ENCODE results near the gene CEBPE. TPM values are rescaled to one million over a fixed set of nuclear protein-coding genes. Genes with fewer than 3 reads are reported as not detected.

Gene CEBPE
- total RNA-seq, 1 experiment from 2014 or later: not detected

DNA sequence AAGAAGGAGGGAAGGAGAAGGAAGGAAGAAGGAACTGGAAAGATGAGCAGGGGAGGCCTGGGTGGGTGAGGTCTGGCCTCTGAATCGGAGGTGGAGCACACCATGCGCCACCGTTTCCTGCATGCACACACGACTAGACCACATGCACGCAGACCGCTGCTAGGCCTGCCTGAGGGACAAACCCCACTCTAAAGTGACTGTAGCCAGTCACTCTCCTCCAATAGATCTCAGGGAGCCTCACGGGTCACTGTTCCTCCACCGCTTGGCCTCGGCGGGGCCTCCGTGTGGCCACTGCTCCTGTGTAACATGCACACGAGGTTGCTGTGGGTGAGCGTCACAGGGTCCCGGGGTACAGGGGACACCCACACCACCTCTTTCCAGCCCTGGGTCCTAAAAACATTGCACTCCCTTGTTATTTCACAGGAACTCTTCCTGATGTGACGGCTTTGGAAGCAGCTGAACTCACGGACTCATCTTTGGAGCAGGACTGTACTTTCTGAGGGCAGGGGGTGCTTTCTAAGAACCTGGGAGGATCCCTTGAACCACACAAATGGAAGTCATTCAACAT lies 17.6 kb upstream of the CEBPE start:
- intact Hi-C loops (cut with micrococcal nuclease; ENCODE audit: unreplicated experiment): no loop called here
- Histone ChIP-seq H3K4me3 (no peak overlapping the region), H4K20me1 (ENCODE audit: insufficient read depth) (no peaks in the 10 kb centered on the region), H3K9me3 (ENCODE audit: insufficient read depth, low read depth) (no peaks in the 10 kb centered on the region), H3K27me3 (ENCODE audit: insufficient read depth, low read depth) (no peaks in the 10 kb centered on the region), H3K9me2 (ENCODE audit: insufficient read depth) (no peaks in the 10 kb centered on the region), H2AFZ (no peak overlapping the region), H3F3A (ENCODE audit: insufficient read depth, low read depth) (no peaks in the 10 kb centered on the region), H3K4me1 (replicated peaks; ENCODE audit: insufficient read depth) (peaks cover 7% of the 10 kb centered on the region), H3K36me3 (ENCODE audit: low read depth) (no peaks in the 10 kb centered on the region), H3K4me2 (no peak overlapping the region), H3K79me2 (ENCODE audit: low read depth) (no peaks in the 10 kb centered on the region), H3K27ac (no peak overlapping the region)
- POLR2A ChIA-PET (ENCODE audit: unreplicated experiment): no interaction called here
- DNase-seq: no peak
- CTCF ChIA-PET: no interaction called here
- TF ChIP-seq, protein P1, sequence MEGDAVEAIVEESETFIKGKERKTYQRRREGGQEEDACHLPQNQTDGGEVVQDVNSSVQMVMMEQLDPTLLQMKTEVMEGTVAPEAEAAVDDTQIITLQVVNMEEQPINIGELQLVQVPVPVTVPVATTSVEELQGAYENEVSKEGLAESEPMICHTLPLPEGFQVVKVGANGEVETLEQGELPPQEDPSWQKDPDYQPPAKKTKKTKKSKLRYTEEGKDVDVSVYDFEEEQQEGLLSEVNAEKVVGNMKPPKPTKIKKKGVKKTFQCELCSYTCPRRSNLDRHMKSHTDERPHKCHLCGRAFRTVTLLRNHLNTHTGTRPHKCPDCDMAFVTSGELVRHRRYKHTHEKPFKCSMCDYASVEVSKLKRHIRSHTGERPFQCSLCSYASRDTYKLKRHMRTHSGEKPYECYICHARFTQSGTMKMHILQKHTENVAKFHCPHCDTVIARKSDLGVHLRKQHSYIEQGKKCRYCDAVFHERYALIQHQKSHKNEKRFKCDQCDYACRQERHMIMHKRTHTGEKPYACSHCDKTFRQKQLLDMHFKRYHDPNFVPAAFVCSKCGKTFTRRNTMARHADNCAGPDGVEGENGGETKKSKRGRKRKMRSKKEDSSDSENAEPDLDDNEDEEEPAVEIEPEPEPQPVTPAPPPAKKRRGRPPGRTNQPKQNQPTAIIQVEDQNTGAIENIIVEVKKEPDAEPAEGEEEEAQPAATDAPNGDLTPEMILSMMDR (conservative IDR thresholded peaks at IDR 0.05): no peak
- TF ChIP-seq EZH2 (IDR thresholded peaks at IDR 0.05; ENCODE audit: low read depth): no peak
- no TSS peak for BruUV-seq (replicated peaks)

DNA sequence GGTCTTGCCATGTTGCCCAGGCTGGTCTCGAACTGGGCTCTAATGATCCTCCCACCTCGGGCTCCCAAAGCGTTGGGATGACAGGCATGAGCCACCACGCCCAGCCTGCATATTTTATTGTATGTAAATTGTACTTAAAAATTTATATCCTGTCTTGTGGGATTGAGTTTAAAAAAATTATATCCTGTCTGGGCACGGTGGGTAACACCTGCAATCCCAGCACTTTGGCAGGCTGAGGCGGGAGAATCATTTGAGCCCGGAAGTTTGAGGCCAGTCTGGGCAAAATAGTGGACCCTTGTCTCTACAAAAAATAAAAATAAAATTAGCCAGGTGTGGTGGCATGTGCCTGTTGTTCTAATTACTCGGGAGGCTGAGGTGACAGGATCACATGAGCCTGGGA lies 13.9 kb upstream of the CEBPE start:
- no peak overlapping the region for H3K4me3 ChIP-seq
- H2AFZ ChIP-seq: no peak overlapping the region
- H3K36me3 ChIP-seq (ENCODE audit: low read depth): no peaks in the 10 kb centered on the region
- TF ChIP-seq EZH2 (IDR thresholded peaks at IDR 0.05; ENCODE audit: low read depth): no peak
- TF ChIP-seq, protein P1 (conservative IDR thresholded peaks at IDR 0.05): no peak
- no peaks in the 10 kb centered on the region for H3K9me2 ChIP-seq (ENCODE audit: insufficient read depth)
- BruUV-seq (replicated peaks): no TSS peak
- POLR2A ChIA-PET (ENCODE audit: unreplicated experiment): no interaction called here
- no peaks in the 10 kb centered on the region for H4K20me1 ChIP-seq (ENCODE audit: insufficient read depth)
- peaks cover 21% of the 10 kb centered on the region for H3K4me1 ChIP-seq (replicated peaks; ENCODE audit: insufficient read depth)
- CTCF ChIA-PET: no interaction called here
- peaks cover 12% of the 10 kb centered on the region for H3F3A ChIP-seq (ENCODE audit: insufficient read depth, low read depth)
- H3K4me2 ChIP-seq: no peak overlapping the region
- intact Hi-C loops (cut with micrococcal nuclease; ENCODE audit: unreplicated experiment): no loop called here
- H3K27me3 ChIP-seq (ENCODE audit: insufficient read depth, low read depth): no peaks in the 10 kb centered on the region
- no peaks in the 10 kb centered on the region for H3K9me3 ChIP-seq (ENCODE audit: insufficient read depth, low read depth)
- H3K79me2 ChIP-seq (ENCODE audit: low read depth): no peaks in the 10 kb centered on the region
- DNase-seq: no peak
- H3K27ac ChIP-seq: no peak overlapping the region

DNA sequence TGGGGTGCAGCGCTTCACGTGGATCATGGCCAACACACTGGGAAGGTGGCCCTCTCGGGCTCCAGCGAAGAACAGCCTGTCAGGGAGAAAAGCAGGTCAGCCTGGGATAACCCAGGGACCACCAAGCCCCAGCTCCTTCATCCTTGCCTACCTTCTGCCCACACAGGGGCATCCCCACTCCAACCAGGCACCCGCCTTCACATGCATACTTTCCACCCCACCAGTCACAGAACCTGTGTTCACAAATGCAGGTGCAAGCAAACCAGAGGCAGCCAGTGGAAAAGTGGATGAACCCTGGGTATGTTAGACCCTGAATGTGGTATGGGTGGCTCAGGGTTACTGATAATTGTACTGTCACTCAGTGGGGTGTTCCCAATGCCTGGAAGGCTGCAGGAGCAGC lies 12.4 kb upstream of the CEBPE start:
- Histone ChIP-seq H3K4me1 (replicated peaks; ENCODE audit: insufficient read depth) (peaks cover 20% of the 10 kb centered on the region), H2AFZ (no peak overlapping the region), H3K79me2 (ENCODE audit: low read depth) (no peaks in the 10 kb centered on the region), H3K27me3 (ENCODE audit: insufficient read depth, low read depth) (no peaks in the 10 kb centered on the region), H3F3A (ENCODE audit: insufficient read depth, low read depth) (peaks cover 12% of the 10 kb centered on the region), H3K9me2 (ENCODE audit: insufficient read depth) (no peaks in the 10 kb centered on the region), H3K4me2 (no peak overlapping the region), H3K27ac (no peak overlapping the region), H4K20me1 (ENCODE audit: insufficient read depth) (no peaks in the 10 kb centered on the region), H3K4me3 (no peak overlapping the region), H3K36me3 (ENCODE audit: low read depth) (no peaks in the 10 kb centered on the region), H3K9me3 (ENCODE audit: insufficient read depth, low read depth) (no peaks in the 10 kb centered on the region)
- TF ChIP-seq, protein P1 (conservative IDR thresholded peaks at IDR 0.05): no peak
- TF ChIP-seq EZH2 (IDR thresholded peaks at IDR 0.05; ENCODE audit: low read depth): no peak
- intact Hi-C loops (cut with micrococcal nuclease; ENCODE audit: unreplicated experiment): no loop called here
- no TSS peak for BruUV-seq (replicated peaks)
- ChIA-PET POLR2A (ENCODE audit: unreplicated experiment) (interaction anchor here (0.6 kb wide), 1 partner anchor 24 kb away, joined by 3 read pairs; no protein-coding TSS in a partner anchor), CTCF (no interaction called here)
- DNase-seq: no peak
